Osteocyte (in vitro differentiated cells): ENCODE results near the gene RS1. TPM values are rescaled to one million over a fixed set of nuclear protein-coding genes. Genes with fewer than 3 reads are reported as not detected.

Experiments used
- DNase-seq: peaks from one replicate; pipeline ENCODE4 v3.0.0; 2021; ENCODE audit warnings: mixed read lengths; ENCODE audit not compliant: unreplicated experiment; ENCODE audit errors: extremely low spot score
- H3K27ac Mint-ChIP-seq: one replicate; pipeline ENCODE4 v1.8.0; 2021; ENCODE audit warnings: mild to moderate bottlenecking, mixed read lengths; ENCODE audit not compliant: unreplicated experiment
- H3K27me3 Mint-ChIP-seq: one replicate; pipeline ENCODE4 v1.8.0; 2021; ENCODE audit warnings: mixed read lengths; ENCODE audit not compliant: unreplicated experiment
- H3K36me3 Mint-ChIP-seq: one replicate; pipeline ENCODE4 v1.8.0; 2021; ENCODE audit warnings: mixed read lengths; ENCODE audit not compliant: unreplicated experiment
- H3K4me1 Mint-ChIP-seq: one replicate; pipeline ENCODE4 v1.8.0; 2021; ENCODE audit warnings: mixed read lengths; ENCODE audit not compliant: unreplicated experiment
- H3K4me3 Mint-ChIP-seq: one replicate; pipeline ENCODE4 v1.8.0; 2021; ENCODE audit warnings: mild to moderate bottlenecking, moderate library complexity, mixed read lengths; ENCODE audit not compliant: unreplicated experiment
- H3K9me3 Mint-ChIP-seq: one replicate; pipeline ENCODE4 v1.8.0; 2021; ENCODE audit warnings: mixed read lengths; ENCODE audit not compliant: unreplicated experiment
- CTCF ChIP-seq: fragments of 200-600 bp; sonication (generic); IDR thresholded peaks from 2 replicates; pipeline ENCODE4 v1.5.0; 2021; ENCODE audit warnings: antibody characterized with exemption, mild to moderate bottlenecking, moderate library complexity
- total RNA-seq: library from RNA; stranded (reverse); gene quantifications from 2 replicates; pipeline ENCODE4 v1.2.1, GENCODE V29; 2021

The RS1 gene
- total RNA-seq, 1 donor from 2014 or later, result not detected

DNA sequence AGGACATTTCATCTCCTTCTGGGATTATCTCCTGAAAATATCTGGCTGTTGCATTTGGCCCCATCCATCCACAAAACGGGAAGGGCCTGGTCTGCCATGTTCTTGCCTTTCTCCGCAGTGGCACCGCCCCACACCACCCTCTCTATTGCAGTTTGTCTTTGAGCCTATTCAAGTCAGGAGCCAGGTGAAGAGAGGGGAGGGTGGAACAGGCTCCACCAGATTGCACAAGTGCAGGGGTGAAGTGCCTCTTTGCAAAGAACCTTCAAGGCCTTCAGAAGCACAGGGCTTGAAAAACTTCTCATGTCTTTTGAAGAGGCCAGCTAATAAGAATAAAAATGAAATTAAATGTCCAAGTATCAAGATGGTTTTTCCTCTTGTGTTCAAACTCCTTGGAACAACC is 28.7 kb downstream of the RS1 start:
- H3K4me3 Mint-ChIP-seq, result no peak overlapping the region
- peaks cover 13% of the 10 kb centered on the region for H3K9me3 Mint-ChIP-seq
- H3K27ac Mint-ChIP-seq, result no peak overlapping the region
- no peaks in the 10 kb centered on the region for H3K4me1 Mint-ChIP-seq
- no peaks in the 10 kb centered on the region for H3K36me3 Mint-ChIP-seq
- DNase-seq, result no peak
- TF ChIP-seq CTCF, result no peak
- H3K27me3 Mint-ChIP-seq, result no peaks in the 10 kb centered on the region

- H3K4me3 Mint-ChIP-seq, result no peak overlapping the region
- peaks cover 12% of the 10 kb centered on the region for H3K9me3 Mint-ChIP-seq
- DNase-seq, result no peak
- no peak overlapping the region for H3K27ac Mint-ChIP-seq
- no peaks in the 10 kb centered on the region for H3K4me1 Mint-ChIP-seq
- no peak for TF ChIP-seq CTCF
- no peaks in the 10 kb centered on the region for H3K36me3 Mint-ChIP-seq
- H3K27me3 Mint-ChIP-seq, result no peaks in the 10 kb centered on the region
Observed at GRCh38 chrX:18640686-18641085, 31.2 kb downstream of the RS1 start.

GRCh38 chrX:18639280-18639679 is 32.6 kb downstream of the RS1 start:
- no peak for TF ChIP-seq CTCF
- H3K27ac Mint-ChIP-seq, result no peak overlapping the region
- H3K9me3 Mint-ChIP-seq, result peaks cover 12% of the 10 kb centered on the region
- no peaks in the 10 kb centered on the region for H3K27me3 Mint-ChIP-seq
- H3K4me1 Mint-ChIP-seq, result no peaks in the 10 kb centered on the region
- peaks cover 4% of the 10 kb centered on the region for H3K36me3 Mint-ChIP-seq
- H3K4me3 Mint-ChIP-seq, result no peak overlapping the region
- no peak for DNase-seq

GRCh38 chrX:18638398-18638797 is 33.5 kb downstream of the RS1 start:
- Mint-ChIP-seq H3K4me3 (no peak overlapping the region), H3K27me3 (no peaks in the 10 kb centered on the region), H3K4me1 (no peaks in the 10 kb centered on the region), H3K9me3 (peaks cover 12% of the 10 kb centered on the region), H3K36me3 (peaks cover 4% of the 10 kb centered on the region), H3K27ac (no peak overlapping the region)
- no peak for TF ChIP-seq CTCF
- DNase-seq, result no peak

- Mint-ChIP-seq H3K4me1 (no peaks in the 10 kb centered on the region), H3K4me3 (no peak overlapping the region), H3K27ac (no peak overlapping the region), H3K9me3 (peaks cover 10% of the 10 kb centered on the region), H3K36me3 (peaks cover 15% of the 10 kb centered on the region), H3K27me3 (no peaks in the 10 kb centered on the region)
- TF ChIP-seq CTCF, result no peak
- no peak for DNase-seq
Observed at GRCh38 chrX:18630934-18631333, 41.0 kb downstream of the RS1 start.
